Measurements from ENCODE around the gene CDC42SE2.
"Not testable (repeated sequence)": the region's sequence is repeated elsewhere in the genome, so short reads cannot be mapped to it uniquely, and the experiment has no call there.

CDC42SE2 gene

DNA sequence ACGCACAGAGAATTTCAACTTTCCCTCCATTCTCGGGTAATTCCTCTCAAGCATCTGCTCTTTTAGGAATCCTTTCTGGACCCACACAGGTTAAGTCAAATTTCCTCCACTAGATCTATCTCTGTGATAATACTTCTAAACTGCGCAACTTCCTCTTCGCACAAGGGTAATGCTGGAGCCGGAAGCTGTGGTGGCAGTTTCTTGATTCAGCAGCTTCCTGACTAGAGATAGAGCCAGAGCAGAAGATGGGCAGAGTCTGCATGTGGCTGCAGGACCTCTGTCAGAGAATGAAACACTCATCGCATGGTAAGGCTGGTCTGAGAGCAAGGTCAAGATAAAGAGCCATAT lies 11.1 kb upstream of the CDC42SE2 start:
- DNase-seq = peak; percentile 63

DNA sequence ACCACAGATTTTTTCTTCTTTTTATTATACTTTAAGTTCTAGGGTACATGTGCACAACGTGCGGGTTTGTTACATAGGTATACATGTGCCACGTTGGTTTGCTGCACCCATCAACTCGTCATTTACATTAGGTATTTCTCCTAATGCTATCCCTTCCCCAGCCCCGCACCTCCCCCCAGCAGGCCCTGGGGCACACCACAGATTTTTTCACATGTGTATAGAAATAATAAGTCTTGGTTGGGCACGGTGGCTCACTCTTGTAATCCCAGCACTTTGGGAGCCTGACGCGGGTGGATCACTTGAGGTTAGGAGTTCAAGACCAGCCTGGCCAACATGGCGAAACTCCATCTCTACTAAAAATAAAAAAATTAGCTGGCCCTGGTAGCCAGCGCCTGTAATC lies 9.8 kb upstream of the CDC42SE2 start:
- not testable (repeated sequence) for DNase-seq

DNA sequence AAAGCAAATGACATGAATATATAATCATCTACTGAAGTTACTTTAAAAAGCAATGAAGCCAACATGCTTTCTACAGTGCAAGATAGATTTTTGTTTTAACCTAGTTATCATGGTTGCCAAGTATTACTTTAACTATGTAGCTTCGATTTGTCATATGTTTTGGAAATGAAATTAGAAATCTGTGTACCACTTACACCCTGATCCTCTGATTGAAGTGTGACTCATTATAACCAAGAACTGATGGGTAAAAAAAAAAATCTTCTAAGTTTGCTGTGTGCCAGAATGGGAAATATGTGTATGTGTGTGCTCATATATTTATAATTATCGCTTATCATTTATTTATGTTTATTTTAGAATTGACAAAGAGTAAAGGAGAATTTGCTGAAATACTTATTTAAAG lies 9.1 kb upstream of the CDC42SE2 start:
- DNase-seq = no peak

DNA sequence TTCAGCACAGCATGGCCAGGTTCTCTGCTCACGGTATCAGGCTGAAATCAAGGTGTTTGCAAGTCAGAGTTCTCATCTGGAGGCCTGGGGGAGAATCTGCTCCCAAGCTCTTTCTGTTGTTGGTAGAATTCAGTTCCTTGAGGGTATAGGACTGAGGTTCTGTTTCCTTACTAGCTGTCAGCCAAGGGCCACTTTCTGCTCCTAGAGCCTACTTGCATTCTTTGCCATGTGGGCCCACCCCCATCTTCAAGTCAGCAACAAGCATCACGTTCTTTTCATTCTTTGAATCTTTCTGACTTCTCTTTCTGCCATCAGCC lies 7.4 kb upstream of the CDC42SE2 start:
- no peak for DNase-seq

DNA sequence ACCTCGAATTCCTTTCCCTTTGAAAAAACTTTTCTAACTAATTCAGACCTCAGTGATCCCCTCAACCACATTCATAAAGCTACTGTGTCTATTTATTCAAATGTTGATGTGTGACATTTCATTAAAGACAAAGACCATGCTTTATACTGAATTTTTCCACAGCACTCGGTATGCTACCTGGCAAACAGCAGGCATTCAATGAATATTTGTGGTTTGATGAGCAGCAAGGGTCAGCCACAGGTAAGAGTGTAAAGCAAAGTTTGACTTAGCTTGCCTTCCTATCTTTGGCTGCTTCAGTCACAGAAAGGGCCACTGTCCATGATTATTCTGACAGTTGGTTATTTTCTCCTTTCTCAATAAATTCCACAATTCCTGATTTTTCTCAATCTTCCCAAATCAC lies 5.1 kb upstream of the CDC42SE2 start:
- no peak for DNase-seq

DNA sequence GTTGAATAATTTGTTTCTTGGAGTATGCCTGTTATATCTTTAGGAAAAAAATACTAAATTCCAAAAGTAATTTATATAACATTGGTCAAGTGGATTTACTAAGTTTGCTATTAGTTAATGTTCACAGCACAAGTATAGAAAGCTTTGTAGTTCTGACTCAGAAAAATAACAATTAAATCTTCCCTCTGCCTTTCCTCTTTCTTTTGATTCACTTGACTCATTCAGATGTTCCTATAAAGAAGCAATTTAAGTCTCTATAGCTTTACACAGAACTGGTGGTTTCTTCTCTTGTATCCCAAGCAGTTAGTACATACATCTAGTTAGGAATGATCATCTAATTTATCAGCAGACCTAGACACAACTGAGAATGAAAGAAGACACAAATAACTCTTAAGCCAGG lies 4.5 kb upstream of the CDC42SE2 start:
- no peak for DNase-seq

DNA sequence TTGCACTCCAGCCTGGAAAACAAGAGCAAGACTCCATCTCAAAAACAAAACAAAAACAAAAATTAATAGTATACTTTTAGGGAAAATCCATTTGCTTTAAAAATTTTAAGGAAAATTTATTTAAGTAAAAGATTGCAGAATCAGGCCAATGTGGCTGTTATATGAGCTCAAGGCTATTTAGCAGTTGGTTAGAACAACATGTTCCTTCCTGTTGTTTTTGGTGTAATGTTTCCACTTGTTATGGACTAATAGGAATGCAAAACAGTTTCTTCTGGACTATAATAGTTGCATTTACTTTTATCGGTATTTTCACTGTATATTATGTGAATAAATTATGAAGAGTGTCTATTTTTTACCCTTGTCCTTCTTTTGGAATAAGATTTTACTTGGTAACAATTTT lies 3.0 kb upstream of the CDC42SE2 start:
- no peak for DNase-seq

DNA sequence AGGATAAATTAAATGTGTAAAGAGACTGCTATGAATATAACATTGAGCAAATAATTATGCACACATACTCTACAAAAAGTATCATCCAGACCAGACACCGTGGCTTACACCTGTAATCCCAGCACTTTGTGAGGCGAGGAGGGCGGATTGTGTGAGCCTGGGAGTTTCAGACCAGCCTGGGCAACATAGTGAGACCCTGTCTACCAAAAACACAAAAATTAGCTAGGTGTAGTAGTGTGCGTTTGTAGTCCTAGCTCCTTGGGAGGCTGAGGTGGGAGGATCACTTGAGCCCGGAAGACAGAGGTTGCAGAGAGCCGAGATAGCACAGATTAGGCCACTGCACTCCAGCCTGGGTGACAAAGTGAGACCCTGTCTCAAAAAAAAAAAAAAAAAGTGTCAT lies 2.4 kb upstream of the CDC42SE2 start:
- no peak for DNase-seq

DNA sequence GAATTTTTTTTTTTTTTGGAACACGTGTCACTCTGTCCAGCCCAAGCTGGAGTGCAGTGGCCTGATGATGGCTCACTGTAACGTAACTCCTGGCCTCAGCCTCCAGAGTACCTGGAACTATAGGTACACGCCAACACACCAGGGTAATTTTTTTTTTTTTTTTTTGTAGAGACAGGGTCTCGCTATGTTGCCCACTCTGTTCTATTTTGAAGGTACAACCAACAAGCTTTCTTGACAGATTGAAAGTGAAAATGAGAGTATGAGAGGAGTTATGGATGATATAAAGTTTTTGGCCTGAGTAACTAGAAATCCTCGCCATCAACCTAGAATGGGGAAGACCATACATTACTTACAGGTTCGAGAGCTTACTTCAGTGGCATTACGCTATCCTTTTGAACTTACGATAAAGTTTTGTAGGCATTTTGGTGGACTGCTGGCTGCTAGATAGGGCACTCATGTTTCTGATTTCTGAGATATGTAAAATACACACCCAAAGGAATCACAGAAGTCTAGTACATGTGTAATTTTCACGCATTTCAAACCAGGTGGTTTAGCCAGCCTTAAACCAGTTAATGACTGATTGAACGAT lies 806 bp upstream of the CDC42SE2 start:
- no peak for DNase-seq

DNA sequence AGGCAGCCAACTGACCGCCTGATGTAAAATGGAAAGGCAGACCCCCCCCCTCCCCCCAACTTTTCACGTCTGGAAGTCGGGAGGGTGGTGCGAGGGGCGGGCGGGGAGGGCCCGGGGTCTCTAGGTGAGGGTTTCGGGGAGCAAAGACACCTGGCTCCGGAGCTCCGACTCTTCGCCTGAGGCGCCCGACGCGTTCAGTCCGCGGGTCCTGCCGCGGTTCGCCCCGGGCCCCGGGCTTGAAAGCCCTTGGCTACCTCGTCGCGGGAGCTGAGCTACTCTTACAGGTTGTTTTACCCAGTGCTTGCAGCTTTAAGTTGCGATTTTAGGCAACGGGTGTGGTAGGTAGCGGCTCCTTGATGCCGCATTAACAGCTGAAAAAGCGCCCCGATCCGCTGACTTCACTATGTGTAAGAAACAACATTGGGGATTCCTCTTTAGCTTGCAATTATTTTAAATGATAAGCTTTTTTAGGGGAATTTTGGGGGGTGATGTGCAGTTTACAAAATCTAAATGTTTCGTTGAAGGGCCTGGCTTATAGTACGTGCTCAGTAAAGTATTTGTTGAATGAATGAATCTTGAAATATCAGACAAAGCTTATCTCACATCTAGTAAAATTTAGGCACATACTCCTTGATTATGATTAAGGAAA lies 722 bp downstream of the CDC42SE2 start:
- DNase-seq = peak; percentile 41

DNA sequence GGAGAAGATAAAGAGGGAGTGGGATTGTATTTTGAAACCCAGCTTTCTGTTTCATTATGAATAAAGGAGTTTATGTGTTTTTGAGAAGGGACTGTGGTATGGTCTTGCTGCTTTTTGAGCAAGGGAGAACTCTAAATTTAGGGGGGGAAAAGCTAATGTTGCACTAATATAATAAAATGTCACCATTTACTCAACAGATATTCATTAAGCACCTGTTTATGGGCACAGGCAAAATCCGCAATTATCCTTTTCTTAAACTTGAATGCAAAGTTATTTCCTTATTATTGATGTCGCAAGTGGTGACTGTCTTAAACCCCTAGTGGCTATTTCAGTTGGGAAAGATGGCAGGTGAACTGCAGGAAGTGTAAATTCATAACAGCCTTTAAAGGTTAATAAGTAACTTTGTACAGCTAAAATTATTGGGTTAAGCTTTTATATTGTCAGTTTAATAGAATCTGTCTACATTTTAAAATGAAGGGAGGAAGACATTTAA lies 1.5 kb downstream of the CDC42SE2 start:
- no peak for DNase-seq

DNA sequence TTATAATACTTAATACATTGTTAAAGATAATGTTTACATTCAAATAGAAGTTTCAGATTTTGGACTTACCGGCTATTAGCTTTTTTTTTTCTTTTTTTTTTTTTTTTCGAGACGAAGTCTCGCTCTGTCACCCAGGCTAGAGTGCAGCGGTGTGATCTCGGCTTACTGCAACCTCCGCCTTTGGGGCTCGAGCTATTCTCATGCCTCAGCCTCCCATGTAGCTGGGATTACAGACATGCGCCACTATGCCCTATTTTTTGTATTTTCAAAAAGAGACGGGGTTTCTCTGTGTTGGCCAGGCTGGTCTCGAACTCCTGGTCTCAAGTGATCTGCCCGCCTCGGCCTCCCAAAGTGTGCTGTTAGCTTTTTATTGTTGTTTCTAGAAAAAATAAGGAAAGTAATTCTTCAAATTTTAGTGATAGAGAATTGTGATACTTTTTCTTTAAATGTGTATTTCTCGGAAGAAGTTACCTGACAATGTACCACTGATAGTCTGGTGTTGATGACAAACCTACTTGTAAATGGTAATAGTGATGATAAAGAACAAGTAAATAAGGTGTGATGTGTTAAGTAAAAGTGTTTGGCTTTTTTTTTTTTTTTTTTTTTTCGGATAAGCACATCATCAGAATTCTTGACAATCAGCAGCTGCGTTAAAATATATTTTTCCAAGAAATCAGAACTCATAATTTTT lies 2.7 kb downstream of the CDC42SE2 start:
- peak; percentile 36 for DNase-seq

DNA sequence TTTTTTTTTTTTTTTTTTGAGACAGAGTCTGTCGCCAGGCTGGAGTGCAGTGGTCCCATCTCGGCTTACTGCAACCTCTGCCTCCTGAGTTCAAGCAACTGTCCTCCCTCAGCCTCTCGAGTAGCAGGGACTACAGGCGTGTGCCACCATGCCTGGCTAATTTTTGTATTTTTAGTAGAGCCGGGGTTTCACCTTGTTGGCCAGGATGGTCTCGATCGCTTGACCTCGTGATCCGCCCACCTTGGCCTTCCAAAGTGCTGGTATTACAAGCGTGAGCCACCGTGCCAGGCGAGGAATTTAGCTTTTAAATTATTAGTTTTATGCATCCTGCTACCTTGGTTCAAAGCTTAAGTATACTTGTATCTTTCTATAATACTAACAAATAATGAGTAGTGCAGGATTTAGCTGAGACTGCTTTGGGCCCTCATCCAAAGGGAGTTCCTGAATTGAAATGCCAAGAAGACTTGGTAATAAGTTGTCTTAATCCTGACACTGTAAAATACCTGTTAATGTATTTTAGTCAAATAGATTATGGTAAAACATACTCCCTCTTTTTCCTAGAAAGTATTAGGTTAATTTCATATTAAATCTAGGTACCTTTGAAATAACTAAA lies 5.0 kb downstream of the CDC42SE2 start:
- DNase-seq = no peak

DNA sequence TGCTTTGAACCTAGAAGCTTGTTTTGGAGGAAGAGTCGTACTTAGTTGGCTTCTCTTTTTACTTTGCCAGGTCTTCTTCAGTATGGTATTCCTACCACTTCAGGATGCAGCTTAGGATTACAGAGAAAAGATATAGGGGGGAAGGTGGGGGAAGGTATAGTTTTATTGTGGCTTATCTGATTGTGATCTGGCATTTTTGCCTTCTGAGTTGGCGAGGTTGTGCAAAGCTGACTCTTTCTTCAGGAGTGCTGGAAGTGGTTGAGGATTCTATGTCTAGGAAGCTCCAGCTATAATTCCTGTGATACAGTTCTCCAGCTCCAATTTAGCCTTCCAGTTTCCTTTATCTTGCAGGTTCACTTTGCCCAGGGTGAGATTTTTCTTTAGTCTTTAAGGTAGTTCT lies 7.0 kb downstream of the CDC42SE2 start:
- DNase-seq = no peak

DNA sequence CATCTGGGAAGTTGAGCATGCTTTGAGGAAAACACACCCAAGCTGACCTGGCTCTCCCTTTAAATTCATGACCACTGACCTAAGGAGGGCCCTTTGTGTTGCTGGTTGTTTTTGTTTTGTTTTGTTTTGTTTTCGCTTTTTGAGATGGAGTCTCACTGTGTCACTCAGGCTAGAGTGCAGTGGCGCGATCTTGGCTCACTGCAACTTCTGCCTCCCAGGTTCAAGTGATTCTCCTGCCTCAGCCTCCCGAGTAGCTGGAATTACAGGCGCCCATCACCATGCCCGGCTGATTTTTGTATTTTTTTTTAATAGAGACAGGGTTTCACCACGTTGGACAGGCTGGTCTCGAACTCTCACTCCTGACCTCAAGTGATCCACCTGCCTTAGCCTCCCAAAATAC lies 8.0 kb downstream of the CDC42SE2 start:
- DNase-seq = not testable (repeated sequence)

DNA sequence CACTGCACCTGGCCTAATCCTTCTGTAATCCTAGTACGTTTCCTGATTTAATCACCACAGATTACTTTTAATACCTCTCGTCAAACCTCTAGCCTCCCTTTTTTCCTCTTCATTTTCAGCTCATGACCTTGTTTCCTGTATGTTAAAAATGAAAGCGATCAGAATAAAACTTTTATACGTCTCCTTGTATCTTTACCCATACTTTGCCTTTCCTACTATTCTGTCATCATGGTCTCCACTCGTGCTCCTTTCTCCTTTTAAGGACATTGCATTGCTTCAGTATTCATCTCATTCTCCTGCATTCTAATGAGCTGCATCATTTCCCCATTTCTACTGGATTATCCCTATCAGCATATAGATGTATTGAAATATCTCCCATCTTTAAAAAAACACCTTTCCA lies 8.5 kb downstream of the CDC42SE2 start:
- DNase-seq = no peak

DNA sequence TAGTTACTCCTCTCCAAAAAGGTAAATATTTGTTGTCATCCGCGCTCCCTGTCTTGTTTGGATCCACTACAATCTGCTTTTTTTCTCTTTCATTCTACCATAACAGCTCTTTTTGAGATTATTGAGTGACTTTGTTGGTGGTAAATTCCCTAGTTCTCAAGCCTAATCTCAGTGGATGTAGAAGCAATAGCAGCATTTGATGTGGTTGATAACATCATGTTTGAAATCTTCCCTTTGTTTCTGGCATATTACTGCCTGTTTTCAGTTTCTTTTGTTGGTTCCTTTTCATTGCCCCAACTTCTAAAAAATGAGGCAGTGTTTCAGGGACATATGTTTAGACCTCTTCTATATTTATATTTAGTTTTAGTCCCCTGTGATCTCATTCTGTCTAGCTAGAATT lies 8.9 kb downstream of the CDC42SE2 start:
- DNase-seq = no peak

DNA sequence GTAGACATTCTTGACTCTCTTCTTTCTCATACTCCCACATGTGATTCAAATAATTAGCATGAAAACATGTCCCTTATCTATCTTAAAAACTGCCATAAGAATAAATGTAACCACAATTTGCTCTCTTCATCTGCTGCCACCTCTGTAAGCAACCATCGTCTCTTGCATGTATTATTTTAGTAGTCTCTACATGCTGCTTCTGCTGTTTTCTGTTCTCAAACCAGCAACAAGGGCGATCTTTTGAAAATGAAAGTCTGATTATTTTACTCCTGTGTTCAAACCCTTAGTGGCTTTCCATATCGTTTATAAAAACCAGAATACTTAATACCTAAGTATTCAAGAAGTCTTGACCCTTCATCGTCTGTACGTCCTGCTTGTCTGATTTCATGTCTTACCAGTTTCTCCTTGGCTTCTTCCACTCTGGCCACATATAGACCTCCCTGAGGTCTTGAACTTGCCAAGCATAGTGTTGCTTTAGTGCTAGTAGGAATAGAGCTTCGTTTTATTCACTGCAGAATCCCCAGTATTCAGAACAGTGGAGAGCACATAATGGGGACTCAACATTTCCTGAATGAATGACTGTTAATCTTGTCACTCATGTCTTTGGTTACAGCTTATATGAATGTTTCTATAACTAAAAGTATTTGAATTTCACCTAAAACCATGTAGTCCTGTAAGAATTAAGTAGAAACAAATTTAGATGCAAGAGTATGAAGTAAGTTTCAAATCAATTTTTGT lies 10.6 kb downstream of the CDC42SE2 start:
- DNase-seq = no peak

DNA sequence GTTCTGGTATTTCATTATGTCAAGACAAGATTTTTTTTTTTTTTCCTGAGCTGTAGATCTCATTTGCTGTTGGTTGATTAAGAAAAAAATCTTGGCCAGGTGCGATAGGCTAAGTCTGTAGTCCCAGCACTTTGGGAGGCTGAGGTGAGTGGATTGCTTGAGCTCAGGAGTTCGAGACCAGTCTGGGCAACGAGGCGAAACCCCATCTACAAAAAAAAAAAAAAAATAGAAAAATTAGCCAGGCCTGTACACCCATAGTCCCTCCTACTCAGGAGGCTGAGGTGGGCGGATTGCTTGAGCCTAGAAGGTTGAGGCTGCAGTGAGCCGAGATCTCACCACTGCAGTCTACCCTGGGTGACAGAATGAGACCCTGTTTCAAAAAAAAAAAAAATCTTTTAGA lies 12.2 kb downstream of the CDC42SE2 start:
- no peak for DNase-seq

DNA sequence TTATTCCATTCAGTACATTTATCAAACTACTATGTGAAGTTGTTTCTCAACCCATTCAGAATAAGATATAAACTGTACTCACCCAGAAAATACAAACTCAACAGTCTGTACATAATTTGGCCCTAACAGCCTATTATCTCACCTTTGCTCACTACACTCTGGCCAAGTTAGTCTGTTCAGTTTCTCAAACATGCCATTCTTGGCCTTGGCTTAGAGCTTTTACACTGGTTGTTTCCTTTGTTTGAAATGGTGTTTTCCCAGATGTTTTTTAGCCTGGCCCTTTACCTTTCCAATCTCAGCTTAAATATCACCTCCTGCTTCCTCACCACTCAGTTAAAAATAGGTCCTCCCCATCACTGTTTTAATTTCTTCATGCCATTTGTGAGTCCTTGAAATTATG lies 13.6 kb downstream of the CDC42SE2 start:
- DNase-seq = no peak

DNA sequence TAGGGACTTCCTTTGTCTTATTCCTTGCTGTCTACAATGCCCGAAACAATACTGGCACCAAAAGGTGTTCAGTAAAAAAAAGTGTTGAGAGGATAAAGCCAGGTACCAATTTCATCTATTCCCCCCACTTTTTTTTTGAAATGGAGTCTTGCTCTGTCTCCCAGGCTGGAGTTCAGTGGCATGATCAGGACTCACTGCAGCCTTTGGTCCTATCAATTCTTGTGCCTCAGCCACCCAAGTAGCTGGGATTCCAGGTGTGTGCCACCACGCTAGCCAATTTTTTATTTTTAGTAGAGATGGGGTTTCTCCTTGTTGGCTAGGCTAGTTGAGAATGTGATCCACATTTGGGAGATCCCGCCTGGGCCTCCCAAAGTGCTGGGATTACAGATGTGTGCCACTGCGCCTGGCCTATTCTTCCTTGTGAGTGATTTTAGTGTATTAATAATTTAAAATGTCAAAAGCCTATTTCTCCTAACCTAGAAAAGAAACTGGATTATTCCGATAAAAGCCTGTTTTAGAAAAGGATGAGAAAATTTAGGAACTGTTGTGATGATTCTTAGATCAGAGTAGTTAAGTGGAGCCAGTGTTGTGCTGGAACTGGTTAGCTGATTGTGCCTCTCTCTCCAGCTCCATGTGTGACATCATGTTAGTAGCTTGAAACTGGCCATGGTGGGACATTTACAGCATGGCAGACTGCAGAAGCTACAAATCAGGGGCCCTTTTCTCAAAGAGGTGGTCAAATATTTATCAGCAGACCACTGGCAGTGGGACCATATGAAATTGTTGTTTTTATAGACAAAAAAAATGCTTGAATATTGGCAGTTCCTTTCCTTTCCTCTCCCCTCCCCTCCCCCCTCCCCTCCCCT lies 14.3 kb downstream of the CDC42SE2 start:
- DNase-seq = no peak

DNA sequence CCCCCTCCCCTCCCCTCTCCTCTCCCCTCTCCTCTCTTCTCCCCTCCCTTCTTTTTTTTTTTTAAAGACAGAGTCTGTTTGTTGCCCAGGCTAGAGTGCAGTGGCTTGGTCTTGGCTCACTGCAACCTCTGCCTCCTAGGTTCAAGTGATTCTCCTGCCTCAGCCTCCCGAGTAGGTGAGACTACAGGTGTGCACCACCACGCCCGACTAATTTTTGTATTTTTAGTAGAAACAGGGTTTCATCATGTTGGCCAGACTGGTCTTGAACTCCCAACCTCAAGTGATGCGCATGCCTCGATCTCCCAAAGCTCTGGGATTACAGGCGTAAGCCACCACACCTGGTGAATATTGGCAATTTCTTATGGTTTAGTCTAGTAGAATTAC lies 14.9 kb downstream of the CDC42SE2 start:
- DNase-seq = not testable (repeated sequence)

DNA sequence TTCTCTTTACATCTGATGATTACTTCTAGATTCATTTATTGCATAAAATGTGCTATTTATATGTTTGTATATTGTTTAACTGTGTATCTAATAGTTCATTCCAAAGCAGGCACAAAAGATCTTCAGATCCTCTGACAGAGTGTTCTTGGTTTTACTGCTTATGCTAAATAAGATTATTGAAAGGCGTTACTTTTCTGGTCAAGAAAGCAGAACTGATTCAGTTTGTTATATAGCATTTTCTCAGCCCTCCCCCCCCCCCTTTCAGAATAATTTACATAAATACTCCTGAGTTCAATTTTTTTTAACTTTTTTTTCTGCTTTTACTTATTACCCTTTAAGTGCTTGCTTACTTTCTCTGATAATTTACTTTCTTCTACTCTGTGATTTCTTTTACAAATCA lies 15.4 kb downstream of the CDC42SE2 start:
- no peak for DNase-seq
